SK-N-MC (cell line): ENCODE results near the gene TNP1.

Source experiments
- DNase-seq: peaks from one replicate; pipeline ENCODE4 v3.0.0-alpha.2; 2011; ENCODE audit warnings: low read depth, low spot score
- H3K27ac ChIP-seq: fragments of 200-600 bp; sonication (generic); 2 replicates; pipeline ENCODE4 v1.5.1; 2016; ENCODE audit warnings: mixed run types
- H3K36me3 ChIP-seq: fragments of 200-600 bp; sonication (generic); 2 replicates; pipeline ENCODE4 v1.6.1; 2017; ENCODE audit warnings: antibody characterized with exemption, low read length, mixed read lengths; ENCODE audit not compliant: insufficient read depth
- H3K4me3 ChIP-seq: fragments of 200-600 bp; sonication (generic); 2 replicates; pipeline ENCODE4 v1.5.1; 2016
- H3K9ac ChIP-seq: fragments of 200-600 bp; sonication (generic); 2 replicates; pipeline ENCODE4 v1.8.0; 2017; ENCODE audit warnings: mixed run types, mixed read lengths; ENCODE audit not compliant: insufficient read length
- H3K9me3 ChIP-seq: fragments of 200-600 bp; sonication (generic); 2 replicates; pipeline ENCODE4 v1.6.1; 2017; ENCODE audit warnings: low read depth, mild to moderate bottlenecking, antibody characterized with exemption, low read length, moderate library complexity, mixed read lengths
- EZH2 ChIP-seq: fragments of 200-600 bp; sonication (generic); IDR thresholded peaks from one replicate; pipeline ENCODE4 v1.6.1; 2017; ENCODE audit warnings: antibody characterized with exemption
- FOXP2 ChIP-seq: optimal IDR thresholded peaks from 2 replicates; pipeline ENCODE3; 2011; ENCODE audit warnings: mild to moderate bottlenecking, moderate library complexity; ENCODE audit not compliant: insufficient read depth; ENCODE audit errors: extremely low read length, control extremely low read depth
- POLR2AphosphoS5 ChIP-seq: IDR thresholded peaks from 2 replicates; pipeline ENCODE4 v1.6.1; 2012; ENCODE audit warnings: mild to moderate bottlenecking, low read depth, low read length, borderline replicate concordance

TNP1 gene

DNA sequence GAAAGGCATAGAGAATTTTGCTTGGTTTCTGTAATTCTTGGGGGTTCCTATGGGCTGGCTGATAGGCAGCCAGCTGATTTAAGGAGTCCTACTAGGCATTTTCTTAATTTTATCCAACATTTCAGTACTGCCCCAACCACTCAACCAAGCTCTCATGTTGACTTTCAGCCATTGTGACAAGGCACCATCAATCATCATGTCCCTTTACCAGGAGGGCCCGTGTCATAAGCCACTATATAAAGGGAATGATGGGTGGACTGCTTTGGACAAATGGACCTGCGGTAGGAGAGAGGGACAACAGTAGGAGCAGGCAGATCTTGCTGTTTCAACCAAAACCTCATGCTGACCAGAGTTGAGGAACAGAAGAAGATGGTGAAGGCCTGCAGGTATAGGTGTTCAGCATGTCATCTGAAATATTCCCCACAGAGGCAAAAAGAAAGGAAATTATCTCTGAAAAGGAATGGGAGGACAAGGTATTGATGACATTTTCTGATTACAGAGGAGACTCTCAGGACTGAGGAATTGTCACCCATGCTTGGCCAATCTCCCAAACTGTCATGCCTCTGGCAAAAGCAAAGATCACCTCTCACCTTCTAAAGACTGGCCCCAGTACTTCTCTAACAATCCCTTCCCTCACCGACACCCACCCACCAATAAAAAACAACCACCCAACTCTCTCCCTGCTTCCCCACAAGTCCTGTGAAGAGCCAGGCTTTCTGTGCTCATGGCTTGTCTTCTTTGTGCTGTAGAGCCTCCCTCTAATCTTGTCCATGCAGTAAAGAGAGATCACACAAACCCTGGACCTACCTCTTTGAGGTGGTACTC lies 10.9 kb upstream of the TNP1 start:
- no peak overlapping the region for H3K27ac ChIP-seq
- TF ChIP-seq FOXP2 (no peak), EZH2 (no peak), POLR2AphosphoS5 (no peak)
- H3K9me3 ChIP-seq, result no peaks in the 10 kb centered on the region
- no peak overlapping the region for H3K4me3 ChIP-seq
- no peaks in the 10 kb centered on the region for H3K36me3 ChIP-seq
- H3K9ac ChIP-seq, result no peak overlapping the region
- DNase-seq, result no peak

GRCh38 chr2:216866515-216867095 lies 6.7 kb upstream of the TNP1 start:
- Histone ChIP-seq H3K9me3 (no peaks in the 10 kb centered on the region), H3K4me3 (no peak overlapping the region), H3K27ac (no peak overlapping the region), H3K9ac (no peak overlapping the region), H3K36me3 (no peaks in the 10 kb centered on the region)
- DNase-seq, result no peak
- TF ChIP-seq FOXP2 (no peak), EZH2 (no peak), POLR2AphosphoS5 (no peak)

DNA sequence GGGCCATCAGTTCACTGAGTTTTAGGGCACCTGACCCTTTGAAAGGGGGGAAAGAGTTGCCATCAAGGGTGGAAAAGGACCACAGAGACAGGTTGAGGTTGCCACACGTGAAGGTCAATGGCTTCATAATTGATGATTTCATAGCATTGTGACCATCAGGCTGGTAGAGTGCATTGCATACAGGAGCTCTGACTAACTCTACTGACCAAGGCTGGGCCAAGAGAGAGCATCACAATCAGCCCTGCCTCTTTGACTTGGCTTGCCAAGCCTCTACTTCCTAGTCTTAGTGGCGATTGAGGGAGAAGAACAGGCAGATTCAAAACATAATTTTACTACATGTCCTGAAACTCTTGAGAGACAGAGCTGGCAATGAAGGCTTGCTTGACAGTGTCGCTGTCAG lies 5.8 kb upstream of the TNP1 start:
- no peak overlapping the region for H3K9ac ChIP-seq
- H3K36me3 ChIP-seq, result no peaks in the 10 kb centered on the region
- H3K9me3 ChIP-seq, result no peaks in the 10 kb centered on the region
- TF ChIP-seq POLR2AphosphoS5, result no peak
- TF ChIP-seq EZH2, result no peak
- TF ChIP-seq FOXP2, result no peak
- H3K27ac ChIP-seq, result no peak overlapping the region
- no peak for DNase-seq
- H3K4me3 ChIP-seq, result no peak overlapping the region

DNA sequence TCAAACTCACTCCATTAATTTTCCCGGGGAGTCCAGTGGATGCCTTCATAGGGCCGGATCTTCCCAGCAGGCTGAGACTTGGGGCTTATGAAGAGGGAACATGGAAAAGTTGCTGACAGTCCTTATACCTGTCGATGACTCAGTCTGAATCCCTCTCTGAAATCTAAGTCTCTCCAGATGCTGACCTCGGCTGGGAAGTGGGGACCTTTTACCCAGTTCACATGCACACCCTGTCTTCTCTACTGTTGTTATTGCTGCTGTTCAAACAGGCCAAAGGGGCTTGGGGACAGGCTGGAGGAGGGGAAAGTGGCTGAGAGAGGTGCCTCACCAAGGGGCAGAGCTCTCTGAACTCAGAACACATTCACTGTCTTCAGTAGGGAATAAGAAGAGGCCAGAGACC lies 4.1 kb upstream of the TNP1 start:
- H3K27ac ChIP-seq, result no peak overlapping the region
- no peaks in the 10 kb centered on the region for H3K36me3 ChIP-seq
- TF ChIP-seq POLR2AphosphoS5 (no peak), EZH2 (no peak)
- DNase-seq, result no peak
- no peaks in the 10 kb centered on the region for H3K9me3 ChIP-seq
- no peak overlapping the region for H3K4me3 ChIP-seq
- no peak overlapping the region for H3K9ac ChIP-seq

DNA sequence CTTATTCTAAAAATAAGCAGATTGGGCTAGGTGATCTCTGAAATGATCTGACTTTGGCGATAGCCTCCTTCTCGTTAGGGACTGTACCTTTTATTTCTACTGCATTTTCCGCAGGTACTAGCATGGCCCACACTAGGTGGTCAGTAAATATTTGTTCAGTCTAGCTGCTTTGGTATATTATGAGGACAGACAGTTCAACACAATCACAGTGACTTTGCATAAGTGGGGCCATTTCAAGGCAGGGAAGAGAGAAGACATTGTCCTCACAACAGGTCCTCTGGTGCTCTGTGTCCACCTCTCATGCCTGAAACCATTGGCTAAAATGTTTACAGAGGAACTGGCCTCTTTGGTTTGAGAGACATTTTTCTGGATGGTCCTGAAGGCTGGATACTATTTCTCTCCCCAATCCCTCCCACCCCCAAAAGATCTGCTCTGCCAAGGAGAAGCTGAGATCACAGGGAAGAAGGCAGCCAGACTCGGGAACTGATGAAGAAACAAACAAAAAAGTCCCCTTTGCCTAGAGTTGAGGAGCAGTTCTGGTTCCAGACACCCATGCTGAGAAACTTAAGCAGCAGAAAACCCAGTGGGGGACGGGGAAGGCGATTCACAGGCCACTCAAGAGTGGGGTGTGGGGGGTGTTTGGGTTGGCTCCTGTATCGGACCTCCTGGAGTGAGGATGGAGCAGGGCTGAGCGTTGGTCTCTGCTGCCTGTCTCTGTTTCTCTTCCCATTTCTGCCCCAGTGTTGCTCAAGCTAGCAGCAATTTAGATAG lies 2.9 kb upstream of the TNP1 start:
- Histone ChIP-seq H3K36me3 (no peaks in the 10 kb centered on the region), H3K9ac (no peak overlapping the region), H3K4me3 (no peak overlapping the region), H3K9me3 (no peaks in the 10 kb centered on the region), H3K27ac (no peak overlapping the region)
- DNase-seq, result no peak
- TF ChIP-seq POLR2AphosphoS5 (no peak), EZH2 (no peak), FOXP2 (no peak)

DNA sequence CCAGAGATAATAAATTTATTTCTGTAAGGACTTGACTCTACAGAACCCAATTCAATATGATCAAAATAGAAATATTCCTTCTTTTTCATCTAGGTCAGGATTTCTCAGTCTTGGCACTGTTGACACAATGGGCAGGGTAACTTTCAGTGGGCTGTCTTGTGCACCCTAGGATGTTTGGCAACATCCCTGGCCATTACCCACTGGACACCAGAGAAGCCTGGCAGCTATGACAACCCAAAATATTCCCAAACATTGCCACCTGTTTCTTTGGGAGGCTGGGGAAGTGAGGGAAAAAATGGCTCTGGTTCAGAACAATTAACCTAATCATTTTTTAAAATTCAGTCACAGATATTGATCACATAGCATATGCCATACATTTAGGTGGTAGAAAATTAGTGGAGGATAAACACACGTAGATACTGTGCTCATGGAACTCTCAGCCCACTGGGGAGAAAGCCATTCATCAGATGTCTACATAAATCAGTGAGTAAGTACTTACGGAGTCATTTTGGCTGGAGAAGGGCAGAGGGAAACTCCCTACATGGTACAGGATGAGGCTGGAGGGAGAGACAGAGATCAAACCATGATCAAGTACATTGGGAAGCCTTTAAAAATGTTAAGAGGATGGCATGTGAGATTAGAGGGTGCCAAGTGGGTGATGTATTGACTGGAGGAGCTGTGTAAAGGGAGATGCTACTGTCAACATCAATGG lies 718 bp upstream of the TNP1 start:
- Histone ChIP-seq H3K9ac (no peak overlapping the region), H3K27ac (no peak overlapping the region), H3K9me3 (no peaks in the 10 kb centered on the region), H3K4me3 (no peak overlapping the region), H3K36me3 (no peaks in the 10 kb centered on the region)
- TF ChIP-seq FOXP2 (no peak), POLR2AphosphoS5 (no peak), EZH2 (no peak)
- DNase-seq, result no peak

DNA sequence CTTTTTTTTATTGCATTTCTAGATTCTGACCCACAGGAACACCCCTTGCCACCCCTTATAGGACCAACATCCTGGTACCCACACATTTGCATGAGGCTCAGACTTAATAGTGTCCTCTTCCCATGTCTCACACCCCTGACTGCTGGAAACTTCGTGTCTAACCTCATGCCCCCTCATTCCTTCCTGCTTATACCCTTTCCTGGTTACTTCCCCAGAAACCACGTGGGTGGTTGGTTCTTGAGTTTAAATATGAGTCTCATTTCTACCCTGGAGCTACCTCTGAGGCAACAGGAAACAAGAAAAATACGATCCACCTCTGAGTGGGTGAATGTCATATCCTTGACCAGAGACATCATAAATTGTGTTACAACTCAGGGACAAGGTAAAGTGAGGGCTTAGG lies 1.6 kb downstream of the TNP1 start:
- DNase-seq, result no peak
- Histone ChIP-seq H3K36me3 (no peaks in the 10 kb centered on the region), H3K9ac (no peak overlapping the region), H3K27ac (no peak overlapping the region), H3K9me3 (no peaks in the 10 kb centered on the region), H3K4me3 (no peak overlapping the region)
- no peak for TF ChIP-seq EZH2
- TF ChIP-seq POLR2AphosphoS5, result no peak
- no peak for TF ChIP-seq FOXP2

- DNase-seq, result no peak
- TF ChIP-seq EZH2 (no peak), FOXP2 (no peak), POLR2AphosphoS5 (no peak)
- H3K27ac ChIP-seq, result no peak overlapping the region
These were observed 2.7 kb downstream of the TNP1 start for GRCh38 chr2:216857131-216857550.

More at GRCh38 chr2:216857131-216857550, 2.7 kb downstream of the TNP1 start:
- Histone ChIP-seq H3K9ac (no peak overlapping the region), H3K9me3 (no peaks in the 10 kb centered on the region), H3K4me3 (no peak overlapping the region), H3K36me3 (no peaks in the 10 kb centered on the region)
